Muscle layer of colon (tissue), 2 donors: ENCODE measurements around the gene NUDC.
A peak's percentile ranks its signal among the peaks of the same experiment; 100 is the strongest.

Experiments
- H3K27ac ChIP-seq: one replicate; pipeline ENCODE4 v1.7.0; 2013; ENCODE audit warnings: low read depth, mild to moderate bottlenecking, low read length, moderate library complexity
- H3K27me3 ChIP-seq, 2 donors: one replicate each; pipeline ENCODE4 v1.7.0; 2013; ENCODE audit warnings: low read length in 2 of 2, mild to moderate bottlenecking in 2 of 2; ENCODE audit not compliant: insufficient read depth in 2 of 2, control insufficient read depth in 1 of 2
- H3K36me3 ChIP-seq: one replicate; pipeline ENCODE4 v1.7.0; 2013; ENCODE audit warnings: mild to moderate bottlenecking, low read length; ENCODE audit not compliant: insufficient read depth
- H3K4me1 ChIP-seq: one replicate; pipeline ENCODE4 v1.7.0; 2013; ENCODE audit warnings: mild to moderate bottlenecking, low read length; ENCODE audit not compliant: insufficient read depth
- H3K4me3 ChIP-seq, 2 donors: one replicate each; pipeline ENCODE4 v1.7.0; 2013; ENCODE audit warnings: low read length in 2 of 2, low read depth in 1 of 2, mild to moderate bottlenecking in 1 of 2, moderate library complexity in 1 of 2
- H3K9ac ChIP-seq: one replicate; pipeline ENCODE4 v1.7.0; 2013; ENCODE audit warnings: low read length
- H3K9me3 ChIP-seq: one replicate; pipeline ENCODE4 v1.7.0; 2013; ENCODE audit warnings: mild to moderate bottlenecking, low read length
- donor health status: abdominal sarcoma.
- donor health status: Adenocarcinoma of cecum.

Gene NUDC

GRCh38 chr1:26957306-26957705 lies 35.8 kb downstream of the NUDC start:
- Histone ChIP-seq H3K9me3 (no peaks in the 10 kb centered on the region), H3K4me3 (no peak overlapping the region), H3K9ac (no peak overlapping the region), H3K27ac (no peak overlapping the region), H3K27me3 (peaks cover 24 to 27% of the 10 kb centered on the region in 2 donors), H3K4me1 (no peaks in the 10 kb centered on the region), H3K36me3 (no peaks in the 10 kb centered on the region)

GRCh38 chr1:26959270-26959669 lies 37.7 kb downstream of the NUDC start:
- H3K4me1 ChIP-seq, result no peaks in the 10 kb centered on the region
- H3K9ac ChIP-seq, result no peak overlapping the region
- H3K4me3 ChIP-seq, result no peak overlapping the region
- peaks cover 24 to 27% of the 10 kb centered on the region in 2 donors for H3K27me3 ChIP-seq
- no peaks in the 10 kb centered on the region for H3K9me3 ChIP-seq
- no peak overlapping the region for H3K27ac ChIP-seq
- no peaks in the 10 kb centered on the region for H3K36me3 ChIP-seq

GRCh38 chr1:26959722-26960624 lies 38.4 kb downstream of the NUDC start, which contains the start of gene KDF1:
TSS of gene KDF1 (minus strand) at chr1:26960468. CDS start at chr1:26952380, 8,088 bp downstream.
- H3K27ac ChIP-seq, result no peak within 1 kb of the TSS
- H3K4me3 ChIP-seq, result peak within 1 kb of the TSS in 1 of 2 donors; percentile 32
- H3K36me3 ChIP-seq, result no peaks in the 10 kb centered on the region
- peaks cover 24 to 27% of the 10 kb centered on the region in 2 donors for H3K27me3 ChIP-seq
- no peaks in the 10 kb centered on the region for H3K9me3 ChIP-seq
- H3K9ac ChIP-seq, result no peak within 1 kb of the TSS
- no peaks in the 10 kb centered on the region for H3K4me1 ChIP-seq

DNA sequence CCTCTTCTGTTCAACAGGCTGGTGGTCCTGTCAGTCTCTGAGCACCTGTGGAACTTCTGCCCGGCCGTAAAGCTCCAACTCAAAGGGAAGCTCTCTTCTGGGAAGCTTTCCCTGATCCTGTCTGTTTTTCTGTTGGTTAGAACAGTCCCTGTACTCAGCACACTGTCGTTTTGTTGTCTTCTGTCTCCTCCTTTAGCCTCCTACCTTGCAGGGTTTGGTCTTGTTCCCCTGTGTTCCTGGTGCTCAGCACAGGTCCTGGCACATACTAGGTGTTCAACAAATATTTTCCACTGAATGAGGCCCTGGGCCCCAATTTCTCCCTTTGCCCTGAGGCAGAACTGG lies 39.1 kb downstream of the NUDC start:
- no peak overlapping the region for H3K9ac ChIP-seq
- H3K27ac ChIP-seq, result no peak overlapping the region
- peaks cover 24 to 27% of the 10 kb centered on the region in 2 donors for H3K27me3 ChIP-seq

GRCh38 chr1:26961826-26962225 lies 40.3 kb downstream of the NUDC start:
- H3K4me1 ChIP-seq, result no peaks in the 10 kb centered on the region
- H3K36me3 ChIP-seq, result no peaks in the 10 kb centered on the region
- H3K27me3 ChIP-seq, result peaks cover 24 to 27% of the 10 kb centered on the region in 2 donors
- no peak overlapping the region for H3K27ac ChIP-seq
- no peak overlapping the region for H3K9ac ChIP-seq
- no peaks in the 10 kb centered on the region for H3K9me3 ChIP-seq
- H3K4me3 ChIP-seq, result no peak overlapping the region

More for the DNA sequence above, 39.1 kb downstream of the NUDC start:
- no peak overlapping the region for H3K4me3 ChIP-seq
- no peaks in the 10 kb centered on the region for H3K9me3 ChIP-seq
- no peaks in the 10 kb centered on the region for H3K4me1 ChIP-seq
- no peaks in the 10 kb centered on the region for H3K36me3 ChIP-seq

DNA sequence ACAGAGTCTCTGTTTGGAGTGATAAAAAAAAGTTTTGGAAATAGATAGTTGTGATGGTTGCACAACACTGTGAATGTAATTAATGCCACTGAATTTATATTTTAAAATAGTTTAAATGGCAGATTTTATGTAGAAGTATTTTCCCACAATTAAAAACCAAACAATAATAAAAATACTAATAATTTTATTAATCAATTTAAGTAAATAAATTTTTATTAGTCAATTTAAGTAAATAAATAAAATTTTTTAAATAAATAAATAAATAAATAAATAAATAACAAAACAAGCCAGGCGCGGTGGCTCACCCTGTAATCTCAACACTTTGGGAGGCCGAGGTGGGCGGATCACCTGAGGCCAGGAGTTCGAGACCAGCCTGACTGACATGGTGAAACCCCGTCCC lies 43.7 kb downstream of the NUDC start:
- Histone ChIP-seq H3K27ac (no peak overlapping the region), H3K4me1 (no peaks in the 10 kb centered on the region), H3K36me3 (no peaks in the 10 kb centered on the region), H3K9me3 (no peaks in the 10 kb centered on the region), H3K4me3 (no peak overlapping the region), H3K9ac (no peak overlapping the region), H3K27me3 (peaks cover 7 to 9% of the 10 kb centered on the region in 2 donors)

DNA sequence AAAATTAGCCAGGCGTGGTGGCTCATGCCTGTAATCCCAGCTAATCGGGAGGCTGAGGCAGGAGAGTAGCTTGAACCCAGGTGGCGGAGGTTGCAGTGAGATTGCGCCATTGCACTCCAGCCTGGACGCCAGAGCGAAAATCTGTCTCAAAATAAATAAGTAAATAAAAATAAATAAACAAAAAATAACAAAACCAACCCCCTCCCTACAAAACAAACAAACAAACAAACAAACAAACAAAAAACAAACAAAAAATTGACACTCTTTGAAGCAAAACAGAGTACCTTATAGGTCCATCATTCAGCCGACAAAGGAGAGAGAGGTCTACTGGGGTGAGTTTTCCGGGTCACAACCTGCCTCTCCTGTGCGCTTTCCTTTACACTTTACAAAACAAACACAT lies 44.1 kb downstream of the NUDC start:
- no peak overlapping the region for H3K4me3 ChIP-seq
- H3K27me3 ChIP-seq, result peaks cover 3 to 5% of the 10 kb centered on the region in 2 donors
- no peak overlapping the region for H3K9ac ChIP-seq
- H3K4me1 ChIP-seq, result no peaks in the 10 kb centered on the region
- no peak overlapping the region for H3K27ac ChIP-seq
- H3K9me3 ChIP-seq, result no peaks in the 10 kb centered on the region
- no peaks in the 10 kb centered on the region for H3K36me3 ChIP-seq

GRCh38 chr1:26970810-26971209 lies 49.3 kb downstream of the NUDC start:
- H3K9ac ChIP-seq, result no peak overlapping the region
- no peaks in the 10 kb centered on the region for H3K36me3 ChIP-seq
- no peaks in the 10 kb centered on the region for H3K9me3 ChIP-seq
- H3K27ac ChIP-seq, result no peak overlapping the region
- H3K4me1 ChIP-seq, result no peaks in the 10 kb centered on the region
- no peaks in the 10 kb centered on the region for H3K27me3 ChIP-seq
- no peak overlapping the region for H3K4me3 ChIP-seq

DNA sequence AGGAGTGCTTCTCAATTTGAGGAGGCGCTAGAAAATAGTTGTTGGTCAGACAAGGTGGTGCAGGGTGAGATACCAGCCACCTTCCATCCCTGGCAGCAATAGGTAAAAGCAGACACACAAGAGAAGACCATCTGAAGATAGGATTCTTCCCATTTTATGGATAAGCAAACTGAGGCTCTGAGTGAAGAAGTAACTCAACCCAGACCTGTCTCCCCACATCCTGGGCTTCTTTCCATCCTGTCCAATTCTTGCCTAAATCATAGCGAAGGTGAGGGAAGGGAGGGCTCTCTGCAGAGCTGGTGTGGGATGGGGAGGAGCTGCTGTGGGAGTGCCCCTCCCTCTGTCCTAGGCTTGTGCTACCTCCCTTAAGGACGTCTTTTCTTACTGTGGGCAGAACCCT lies 50.0 kb downstream of the NUDC start:
- Histone ChIP-seq H3K9ac (no peak overlapping the region), H3K4me1 (no peaks in the 10 kb centered on the region), H3K9me3 (no peaks in the 10 kb centered on the region), H3K27ac (no peak overlapping the region), H3K27me3 (no peaks in the 10 kb centered on the region), H3K4me3 (no peak overlapping the region), H3K36me3 (no peaks in the 10 kb centered on the region)

DNA sequence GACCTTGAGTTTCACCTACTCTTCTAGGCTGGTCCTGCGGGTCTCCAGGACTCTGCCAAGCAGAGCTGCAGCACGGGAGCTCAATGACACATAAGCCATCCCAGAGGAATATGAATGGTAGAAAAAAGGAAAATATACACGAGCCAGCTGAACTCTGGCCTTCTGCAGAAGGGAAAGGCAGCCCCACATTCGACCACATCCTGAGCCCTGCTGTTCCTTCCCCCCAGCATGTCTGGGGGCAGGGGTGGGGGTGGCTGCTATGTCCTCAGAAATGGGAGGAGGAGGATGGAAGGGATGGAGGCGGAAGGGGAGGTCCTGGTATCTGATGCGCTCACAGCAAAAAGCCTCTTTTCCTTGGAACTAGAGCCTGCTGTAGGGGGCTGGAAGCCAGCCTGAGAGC lies 50.8 kb downstream of the NUDC start:
- no peaks in the 10 kb centered on the region for H3K27me3 ChIP-seq
- no peak overlapping the region for H3K27ac ChIP-seq
- H3K9me3 ChIP-seq, result no peaks in the 10 kb centered on the region
- H3K4me1 ChIP-seq, result no peaks in the 10 kb centered on the region
- no peaks in the 10 kb centered on the region for H3K36me3 ChIP-seq
- no peak overlapping the region for H3K4me3 ChIP-seq
- H3K9ac ChIP-seq, result no peak overlapping the region

DNA sequence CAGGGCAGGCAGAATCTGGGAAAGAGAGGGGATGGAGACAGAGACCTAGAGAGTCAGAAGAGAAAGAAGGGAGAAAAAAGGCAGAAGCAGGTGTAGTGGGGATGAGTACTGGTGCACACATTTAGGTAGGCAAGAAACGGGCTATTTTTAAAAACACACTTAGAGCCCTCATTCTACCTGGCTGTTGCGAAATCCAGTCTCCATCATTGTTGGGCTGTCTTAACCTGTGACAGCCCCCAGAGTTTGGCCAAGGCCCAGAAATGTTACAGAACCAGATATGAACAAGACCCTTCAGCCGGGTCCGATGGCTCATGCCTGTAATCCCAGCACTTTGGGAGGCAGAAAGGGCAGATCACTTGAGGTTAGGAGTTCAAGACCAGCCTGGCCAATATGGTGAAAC lies 51.3 kb downstream of the NUDC start:
- Histone ChIP-seq H3K27ac (no peak overlapping the region), H3K36me3 (no peaks in the 10 kb centered on the region), H3K4me3 (no peak overlapping the region), H3K9ac (no peak overlapping the region), H3K9me3 (no peaks in the 10 kb centered on the region), H3K4me1 (no peaks in the 10 kb centered on the region), H3K27me3 (no peaks in the 10 kb centered on the region)
